Measurements from ENCODE around the gene ABI3BP.

DNA sequence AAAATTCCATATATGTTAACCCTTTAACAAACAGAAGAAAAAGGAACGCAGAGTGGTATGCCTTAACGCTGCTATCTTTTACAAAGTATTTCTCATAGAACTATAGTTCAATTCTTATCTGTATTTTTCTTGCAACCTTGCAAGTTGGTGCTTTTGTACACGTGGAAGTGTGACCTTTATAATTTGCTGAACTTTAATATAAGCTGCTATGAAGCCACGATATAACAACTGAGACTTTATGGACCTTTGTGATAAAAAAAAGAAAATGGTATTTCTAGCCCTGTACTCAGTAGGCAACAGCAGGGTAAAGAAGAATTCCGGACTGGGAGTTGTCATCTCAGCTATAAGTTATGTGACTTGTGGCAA, 290.3 kb downstream of the ABI3BP start:
- TF ChIP-seq, protein P1, sequence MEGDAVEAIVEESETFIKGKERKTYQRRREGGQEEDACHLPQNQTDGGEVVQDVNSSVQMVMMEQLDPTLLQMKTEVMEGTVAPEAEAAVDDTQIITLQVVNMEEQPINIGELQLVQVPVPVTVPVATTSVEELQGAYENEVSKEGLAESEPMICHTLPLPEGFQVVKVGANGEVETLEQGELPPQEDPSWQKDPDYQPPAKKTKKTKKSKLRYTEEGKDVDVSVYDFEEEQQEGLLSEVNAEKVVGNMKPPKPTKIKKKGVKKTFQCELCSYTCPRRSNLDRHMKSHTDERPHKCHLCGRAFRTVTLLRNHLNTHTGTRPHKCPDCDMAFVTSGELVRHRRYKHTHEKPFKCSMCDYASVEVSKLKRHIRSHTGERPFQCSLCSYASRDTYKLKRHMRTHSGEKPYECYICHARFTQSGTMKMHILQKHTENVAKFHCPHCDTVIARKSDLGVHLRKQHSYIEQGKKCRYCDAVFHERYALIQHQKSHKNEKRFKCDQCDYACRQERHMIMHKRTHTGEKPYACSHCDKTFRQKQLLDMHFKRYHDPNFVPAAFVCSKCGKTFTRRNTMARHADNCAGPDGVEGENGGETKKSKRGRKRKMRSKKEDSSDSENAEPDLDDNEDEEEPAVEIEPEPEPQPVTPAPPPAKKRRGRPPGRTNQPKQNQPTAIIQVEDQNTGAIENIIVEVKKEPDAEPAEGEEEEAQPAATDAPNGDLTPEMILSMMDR (IDR thresholded peaks at IDR 0.05; ENCODE audit: insufficient read depth, low read depth, low read length), result no peak
- TF ChIP-seq EZH2 (IDR thresholded peaks at IDR 0.05; ENCODE audit: insufficient read depth, low read length), result no peak

Data from astrocyte (in vitro differentiated cells and primary cell).